H9 (cell line): Measurements from ENCODE around the gene ARHGAP9. TPM values are rescaled to one million over a fixed set of nuclear protein-coding genes. Genes with fewer than 3 reads are reported as not detected.

Experiments
- DNase-seq: peaks from one replicate; pipeline ENCODE4 v3.0.0-alpha.2; 2017
- H2AFZ ChIP-seq: one replicate; pipeline ENCODE4 v1.6.1; 2013; ENCODE audit warnings: mild to moderate bottlenecking, low read length, control low read depth, moderate library complexity
- H2AK5ac ChIP-seq: 2 replicates; pipeline ENCODE4 v1.6.1; 2013; ENCODE audit warnings: low read length, control low read depth, mixed read lengths; ENCODE audit not compliant: insufficient read length
- H2BK120ac ChIP-seq: one replicate; pipeline ENCODE4 v1.6.1; 2013; ENCODE audit warnings: low read depth, mild to moderate bottlenecking, low read length, control low read depth, inconsistent platforms; ENCODE audit not compliant: poor library complexity, severe bottlenecking
- H2BK12ac ChIP-seq: 2 replicates; pipeline ENCODE4 v1.6.1; 2013; ENCODE audit warnings: low read length, control low read depth, mixed read lengths, low read depth; ENCODE audit not compliant: insufficient read length
- H2BK15ac ChIP-seq: 2 replicates; pipeline ENCODE4 v1.6.1; 2013; ENCODE audit warnings: low read depth, low read length, control low read depth
- H2BK20ac ChIP-seq: one replicate; pipeline ENCODE4 v1.6.1; 2013; ENCODE audit warnings: low read depth, mild to moderate bottlenecking, low read length, control low read depth, inconsistent platforms; ENCODE audit not compliant: poor library complexity, severe bottlenecking
- H2BK5ac ChIP-seq: 2 replicates; pipeline ENCODE4 v1.6.1; 2013; ENCODE audit warnings: low read length, control low read depth, mixed read lengths; ENCODE audit not compliant: insufficient read length
- H3K14ac ChIP-seq: 2 replicates; pipeline ENCODE4 v1.6.1; 2013; ENCODE audit warnings: low read length, control low read depth; ENCODE audit not compliant: insufficient read depth
- H3K18ac ChIP-seq: 2 replicates; pipeline ENCODE4 v1.6.1; 2013; ENCODE audit warnings: low read depth, mild to moderate bottlenecking, mixed read lengths, low read length, control low read depth; ENCODE audit not compliant: insufficient read length
- H3K23ac ChIP-seq: 2 replicates; pipeline ENCODE4 v1.6.1; 2013; ENCODE audit warnings: low read length, control low read depth, mixed read lengths, low read depth; ENCODE audit not compliant: insufficient read length
- H3K23me2 ChIP-seq: 2 replicates; pipeline ENCODE4 v1.6.1; 2013; ENCODE audit warnings: low read depth, mild to moderate bottlenecking, mixed read lengths, low read length, control low read depth; ENCODE audit not compliant: insufficient read length, poor library complexity, severe bottlenecking
- H3K27ac ChIP-seq: 2 replicates; pipeline ENCODE4 v1.5.1; 2013; ENCODE audit warnings: low read length, control low read depth, mixed read lengths, low read depth; ENCODE audit not compliant: insufficient read length
- H3K27me3 ChIP-seq: 2 replicates; pipeline ENCODE4 v1.6.1; 2013; ENCODE audit warnings: low read length, control low read depth, inconsistent platforms; ENCODE audit not compliant: insufficient read depth
- H3K4ac ChIP-seq: 2 replicates; pipeline ENCODE4 v1.6.1; 2013; ENCODE audit warnings: low read depth, mild to moderate bottlenecking, control low read depth, inconsistent platforms, low read length, moderate library complexity
- H3K4me1 ChIP-seq: 2 replicates; pipeline ENCODE4 v1.6.1; 2013; ENCODE audit warnings: low read length, control low read depth, inconsistent platforms; ENCODE audit not compliant: insufficient read depth
- H3K4me2 ChIP-seq: 2 replicates; pipeline ENCODE4 v1.6.1; 2013; ENCODE audit warnings: low read length, control low read depth, mixed read lengths; ENCODE audit not compliant: insufficient read length, insufficient read depth
- H3K56ac ChIP-seq: 2 replicates; pipeline ENCODE4 v1.6.1; 2013; ENCODE audit warnings: low read depth, mild to moderate bottlenecking, mixed read lengths, low read length, control low read depth; ENCODE audit not compliant: insufficient read length
- H3K79me1 ChIP-seq: 2 replicates; pipeline ENCODE4 v1.6.1; 2013; ENCODE audit warnings: low read depth, mild to moderate bottlenecking, moderate library complexity, low read length, control low read depth, inconsistent platforms; ENCODE audit not compliant: insufficient read depth, poor library complexity, severe bottlenecking
- H3K79me2 ChIP-seq: 2 replicates; pipeline ENCODE4 v1.6.1; 2013; ENCODE audit warnings: low read length, control low read depth, inconsistent platforms; ENCODE audit not compliant: insufficient read depth
- H3K9ac ChIP-seq: 2 replicates; pipeline ENCODE4 v1.6.1; 2013; ENCODE audit warnings: low read length, control low read depth, mixed read lengths; ENCODE audit not compliant: insufficient read length; ENCODE audit errors: extremely low read depth
- H3K9me3 ChIP-seq: one replicate; pipeline ENCODE4 v1.6.1; 2013; ENCODE audit warnings: low read depth, low read length, inconsistent platforms; ENCODE audit not compliant: control insufficient read depth
- H3T11ph ChIP-seq: one replicate; pipeline ENCODE4 v1.6.1; 2013; ENCODE audit warnings: mild to moderate bottlenecking, low read length, control low read depth, inconsistent platforms
- H4K20me1 ChIP-seq: one replicate; pipeline ENCODE4 v1.6.1; 2013; ENCODE audit not compliant: control insufficient read depth, insufficient read length, insufficient read depth
- H4K5ac ChIP-seq: 2 replicates; pipeline ENCODE4 v1.6.1; 2013; ENCODE audit warnings: low read depth, mild to moderate bottlenecking, mixed read lengths, low read length, control low read depth; ENCODE audit not compliant: insufficient read length
- H4K8ac ChIP-seq: replicated peaks from 2 replicates; pipeline ENCODE4 v1.6.1; 2013; ENCODE audit warnings: low read length, control low read depth, mixed read lengths, low read depth; ENCODE audit not compliant: insufficient read length
- H4K91ac ChIP-seq: 2 replicates; pipeline ENCODE4 v1.6.1; 2013; ENCODE audit warnings: low read depth, mild to moderate bottlenecking, moderate library complexity, mixed read lengths, low read length, control low read depth; ENCODE audit not compliant: insufficient read length
- H3K27ac Mint-ChIP-seq, 3 experiments: 2 replicates in 2 of 3; 3 replicates in 1 of 3; pipeline ENCODE4 v1.8.0; 2020 to 2021; ENCODE audit warnings: mixed read lengths in 3 of 3, mild to moderate bottlenecking in 1 of 3, moderate library complexity in 1 of 3
- H3K27me3 Mint-ChIP-seq: 2 replicates; pipeline ENCODE4 v1.8.0; 2021; ENCODE audit warnings: low read depth, mild to moderate bottlenecking, moderate library complexity, mixed read lengths
- H3K36me3 Mint-ChIP-seq, 3 experiments: 2 replicates in 2 of 3; 3 replicates in 1 of 3; pipeline ENCODE4 v1.8.0; 2020 to 2021; ENCODE audit warnings: low read depth in 3 of 3, mixed read lengths in 3 of 3; ENCODE audit not compliant: insufficient read depth in 1 of 3
- H3K4me1 Mint-ChIP-seq, 2 experiments: 2 replicates each; pipeline ENCODE4 v1.8.0; 2020; ENCODE audit warnings: mixed read lengths in 2 of 2
- H3K4me3 Mint-ChIP-seq, 2 experiments: 2 replicates in 1 of 2; 3 replicates in 1 of 2; pipeline ENCODE4 v1.8.0; 2020 to 2021; ENCODE audit warnings: mild to moderate bottlenecking in 2 of 2, mixed read lengths in 2 of 2, moderate library complexity in 1 of 2
- H3K9me3 Mint-ChIP-seq, 2 experiments: 2 replicates in 1 of 2; 3 replicates in 1 of 2; pipeline ENCODE4 v1.8.0; 2020; ENCODE audit warnings: mild to moderate bottlenecking in 2 of 2, mixed read lengths in 2 of 2, moderate library complexity in 1 of 2
- WGBS: extraction: QIAGEN DNeasy Blood & Tissue Kit; methylation state at CpG from one replicate; pipeline ENCODE4 v1.1.7; 2013; ENCODE audit warnings: missing lambda C conversion rate, low lambda C conversion rate, mixed read lengths; ENCODE audit not compliant: insufficient read length; ENCODE audit errors: extremely low coverage; 5-methylcytosine and 5-hydroxymethylcytosine counted together
- total RNA-seq: library from RNA; stranded (reverse); gene quantifications from 2 replicates; pipeline ENCODE4 v1.2.1, GENCODE V29; 2021
- TF ChIP-seq, protein P1 (sequence below): fragments of 200-600 bp; sonication (generic); conservative IDR thresholded peaks from 3 replicates; pipeline ENCODE4 v1.8.0; 2021; ENCODE audit warnings: antibody characterized with exemption, mild to moderate bottlenecking

Gene ARHGAP9
- total RNA-seq, 1 experiment from 2014 or later = 3.7 TPM

DNA sequence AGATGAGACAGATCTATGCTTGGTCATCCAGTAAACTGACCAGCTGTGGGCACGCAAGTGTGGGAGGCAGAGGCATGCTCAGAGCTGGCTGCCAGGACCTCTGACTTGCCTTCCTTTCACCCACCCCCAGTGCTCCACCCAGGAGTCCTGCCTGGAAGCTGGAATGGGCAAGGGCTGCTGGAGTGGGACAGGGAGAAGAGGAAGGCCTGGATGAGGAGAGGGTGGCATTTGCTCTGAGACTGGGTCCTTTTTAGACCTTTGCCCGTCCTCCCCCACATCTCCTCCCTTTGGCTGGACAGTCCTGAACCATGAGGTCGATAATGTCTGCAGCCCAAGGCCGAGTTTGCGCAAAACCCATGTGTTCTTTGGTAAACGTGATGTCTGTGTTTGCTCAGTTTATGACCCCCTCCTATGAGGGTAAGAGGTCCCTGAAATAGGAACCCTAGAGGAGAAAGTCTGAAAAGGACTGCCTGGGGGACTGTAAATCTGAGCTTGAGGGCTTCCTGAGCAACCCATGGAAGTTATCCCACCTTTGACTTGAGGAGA lies 28.4 kb downstream of the ARHGAP9 start:
- Histone ChIP-seq H4K5ac (no peak overlapping the region), H3K79me1 (no peaks in the 10 kb centered on the region), H4K20me1 (no peaks in the 10 kb centered on the region), H3K27ac (no peak overlapping the region), H3K18ac (no peak overlapping the region), H2AFZ (no peak overlapping the region), H3K4me1 (no peaks in the 10 kb centered on the region; the same call in 1 of the 2 replicates), H4K91ac (no peak overlapping the region), H3K4me2 (no peak overlapping the region), H3K9me3 (no peaks in the 10 kb centered on the region), H3K4ac (no peak overlapping the region), H3T11ph (no peak overlapping the region), H3K23me2 (peaks cover 11% of the 10 kb centered on the region), H2AK5ac (no peak overlapping the region), H3K79me2 (no peaks in the 10 kb centered on the region), H4K8ac (no peak overlapping the region), H2BK12ac (no peak overlapping the region), H3K23ac (no peak overlapping the region), H2BK120ac (no peak overlapping the region), H2BK15ac (no peak overlapping the region), H3K56ac (no peak overlapping the region), H3K14ac (no peak overlapping the region), H2BK20ac (no peak overlapping the region), H3K27me3 (no peaks in the 10 kb centered on the region), H2BK5ac (no peak overlapping the region), H3K9ac (no peak overlapping the region)
- Mint-ChIP-seq H3K27ac (no peak overlapping the region), H3K4me1 (peaks cover 31 to 39% of the 10 kb centered on the region in 2 experiments), H3K4me3 (no peak overlapping the region), H3K27me3 (peaks cover 1% of the 10 kb centered on the region), H3K36me3 (peaks cover 0 to 2% (median 0%) of the 10 kb centered on the region in 3 experiments; a peak in 1 of 7 replicates), H3K9me3 (no peaks in the 10 kb centered on the region)
- DNase-seq = no peak
- WGBS = no CpG with 5 or more reads among the region's 6 CpGs
- TF ChIP-seq, protein P1, sequence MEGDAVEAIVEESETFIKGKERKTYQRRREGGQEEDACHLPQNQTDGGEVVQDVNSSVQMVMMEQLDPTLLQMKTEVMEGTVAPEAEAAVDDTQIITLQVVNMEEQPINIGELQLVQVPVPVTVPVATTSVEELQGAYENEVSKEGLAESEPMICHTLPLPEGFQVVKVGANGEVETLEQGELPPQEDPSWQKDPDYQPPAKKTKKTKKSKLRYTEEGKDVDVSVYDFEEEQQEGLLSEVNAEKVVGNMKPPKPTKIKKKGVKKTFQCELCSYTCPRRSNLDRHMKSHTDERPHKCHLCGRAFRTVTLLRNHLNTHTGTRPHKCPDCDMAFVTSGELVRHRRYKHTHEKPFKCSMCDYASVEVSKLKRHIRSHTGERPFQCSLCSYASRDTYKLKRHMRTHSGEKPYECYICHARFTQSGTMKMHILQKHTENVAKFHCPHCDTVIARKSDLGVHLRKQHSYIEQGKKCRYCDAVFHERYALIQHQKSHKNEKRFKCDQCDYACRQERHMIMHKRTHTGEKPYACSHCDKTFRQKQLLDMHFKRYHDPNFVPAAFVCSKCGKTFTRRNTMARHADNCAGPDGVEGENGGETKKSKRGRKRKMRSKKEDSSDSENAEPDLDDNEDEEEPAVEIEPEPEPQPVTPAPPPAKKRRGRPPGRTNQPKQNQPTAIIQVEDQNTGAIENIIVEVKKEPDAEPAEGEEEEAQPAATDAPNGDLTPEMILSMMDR = no peak
